HFF-Myc (cell line): ENCODE measurements around the gene PDE4D.

ENCODE experiments used
- DNase-seq: peaks from one replicate; pipeline ENCODE4 v3.0.0-alpha.2; 2011; ENCODE audit warnings: low read depth; ENCODE audit errors: extremely low read depth
- H3K4me3 ChIP-seq: replicated peaks from 2 replicates; pipeline ENCODE4 v1.5.1; 2011; ENCODE audit warnings: low read depth, mild to moderate bottlenecking, control low read depth, low read length
- TF ChIP-seq, protein P1 (sequence below): IDR thresholded peaks from 2 replicates; pipeline ENCODE4 v1.5.1; 2012; ENCODE audit warnings: mild to moderate bottlenecking, low read depth, low read length, control low read depth; ENCODE audit errors: missing control alignments

PDE4D gene

DNA sequence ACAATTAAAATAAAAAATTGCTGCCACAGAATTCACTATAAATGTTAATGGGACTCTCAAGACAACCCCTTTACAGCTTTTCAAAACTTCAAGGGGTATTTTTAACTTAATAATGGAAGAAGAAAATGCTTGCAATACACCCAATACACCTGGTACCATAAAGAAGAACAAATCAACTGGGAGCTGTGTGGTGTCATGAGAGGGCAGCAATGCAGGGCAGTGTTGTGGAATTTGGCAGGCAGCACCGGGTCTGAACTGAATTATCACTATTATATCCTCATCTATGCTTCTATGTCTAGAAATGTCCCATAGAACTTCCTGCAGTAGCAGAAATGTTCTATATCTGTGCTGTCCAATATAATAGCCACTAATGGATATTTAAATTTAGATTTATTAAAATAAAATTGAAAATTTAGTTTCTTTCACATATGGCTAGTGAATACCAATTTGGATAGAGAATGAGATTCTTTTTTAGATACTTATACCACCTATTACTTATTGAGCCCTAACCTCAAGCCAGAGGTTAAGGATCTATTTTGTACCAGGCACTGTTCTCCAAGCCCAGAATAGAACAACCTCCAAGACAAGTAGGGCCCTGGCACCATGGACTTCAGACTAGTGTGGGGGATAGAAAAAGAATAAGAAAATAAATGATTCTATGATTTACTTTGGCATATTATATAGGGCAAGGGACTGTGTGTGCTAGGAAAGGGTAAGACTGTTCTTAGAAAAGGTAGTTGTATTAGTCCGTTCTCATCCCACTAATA is 265.3 kb downstream of the PDE4D start:
- DNase-seq, result no peak
- H3K4me3 ChIP-seq, result no peak overlapping the region
- TF ChIP-seq, protein P1, sequence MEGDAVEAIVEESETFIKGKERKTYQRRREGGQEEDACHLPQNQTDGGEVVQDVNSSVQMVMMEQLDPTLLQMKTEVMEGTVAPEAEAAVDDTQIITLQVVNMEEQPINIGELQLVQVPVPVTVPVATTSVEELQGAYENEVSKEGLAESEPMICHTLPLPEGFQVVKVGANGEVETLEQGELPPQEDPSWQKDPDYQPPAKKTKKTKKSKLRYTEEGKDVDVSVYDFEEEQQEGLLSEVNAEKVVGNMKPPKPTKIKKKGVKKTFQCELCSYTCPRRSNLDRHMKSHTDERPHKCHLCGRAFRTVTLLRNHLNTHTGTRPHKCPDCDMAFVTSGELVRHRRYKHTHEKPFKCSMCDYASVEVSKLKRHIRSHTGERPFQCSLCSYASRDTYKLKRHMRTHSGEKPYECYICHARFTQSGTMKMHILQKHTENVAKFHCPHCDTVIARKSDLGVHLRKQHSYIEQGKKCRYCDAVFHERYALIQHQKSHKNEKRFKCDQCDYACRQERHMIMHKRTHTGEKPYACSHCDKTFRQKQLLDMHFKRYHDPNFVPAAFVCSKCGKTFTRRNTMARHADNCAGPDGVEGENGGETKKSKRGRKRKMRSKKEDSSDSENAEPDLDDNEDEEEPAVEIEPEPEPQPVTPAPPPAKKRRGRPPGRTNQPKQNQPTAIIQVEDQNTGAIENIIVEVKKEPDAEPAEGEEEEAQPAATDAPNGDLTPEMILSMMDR, result no peak

DNA sequence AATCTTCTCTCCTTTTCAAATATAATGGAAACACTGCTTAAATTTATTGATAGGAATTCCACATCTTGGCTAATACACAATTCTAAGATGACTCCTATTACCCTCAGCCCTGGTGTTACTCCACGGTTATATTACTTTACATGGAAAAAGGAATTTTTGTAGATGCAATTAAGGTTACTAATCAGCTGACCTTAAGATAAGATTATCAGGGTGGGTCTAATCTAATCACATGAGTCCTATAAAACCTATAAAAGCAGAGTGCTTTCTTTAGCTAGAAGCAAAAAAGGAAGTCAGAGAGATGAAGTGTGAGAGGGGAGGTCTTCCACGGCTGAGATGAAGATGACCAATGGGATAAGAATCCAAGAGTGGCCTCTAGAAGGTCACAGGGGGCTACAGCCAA is 268.6 kb downstream of the PDE4D start:
- TF ChIP-seq, protein P1, result no peak
- no peak for DNase-seq
- no peak overlapping the region for H3K4me3 ChIP-seq

DNA sequence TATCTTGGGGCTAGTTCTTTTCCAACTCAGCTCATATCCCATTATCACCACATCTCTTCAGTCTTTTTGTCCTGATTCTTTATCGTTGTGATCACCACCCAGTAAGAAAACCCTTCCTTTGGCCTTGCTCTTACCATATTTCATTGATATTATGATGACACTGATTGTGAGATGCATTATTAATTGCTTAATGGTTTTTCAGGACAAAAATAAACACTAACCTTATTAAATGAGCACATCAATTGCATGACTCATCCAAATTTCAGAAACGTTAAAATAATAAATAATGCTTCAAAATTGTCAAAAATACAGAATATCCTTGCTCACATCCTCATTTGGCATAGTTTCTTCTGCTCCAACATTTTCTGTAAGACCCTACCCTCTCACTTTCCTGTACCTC is 270.7 kb downstream of the PDE4D start:
- DNase-seq, result no peak
- TF ChIP-seq, protein P1, result no peak
- no peak overlapping the region for H3K4me3 ChIP-seq

DNA sequence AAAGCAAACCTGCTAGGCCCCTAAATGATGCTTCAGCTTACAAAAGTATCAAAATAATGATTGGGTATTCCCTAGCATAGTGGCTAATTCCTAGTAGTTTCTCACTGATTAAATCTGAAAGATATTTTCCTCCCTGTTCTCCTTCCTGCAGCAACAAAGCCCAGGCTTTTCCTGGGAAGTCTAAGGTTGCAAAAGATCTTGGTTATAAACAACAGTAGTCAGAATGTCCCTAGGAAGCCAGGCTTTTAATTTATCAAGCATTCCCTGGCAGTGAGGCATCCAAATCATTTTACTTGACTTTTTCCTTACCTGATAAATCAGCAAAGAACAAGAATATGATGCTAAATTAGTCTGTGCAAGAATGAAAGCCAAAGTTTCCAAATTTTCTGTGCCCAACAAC is 272.0 kb downstream of the PDE4D start:
- TF ChIP-seq, protein P1, result no peak
- no peak overlapping the region for H3K4me3 ChIP-seq
- DNase-seq, result no peak

DNA sequence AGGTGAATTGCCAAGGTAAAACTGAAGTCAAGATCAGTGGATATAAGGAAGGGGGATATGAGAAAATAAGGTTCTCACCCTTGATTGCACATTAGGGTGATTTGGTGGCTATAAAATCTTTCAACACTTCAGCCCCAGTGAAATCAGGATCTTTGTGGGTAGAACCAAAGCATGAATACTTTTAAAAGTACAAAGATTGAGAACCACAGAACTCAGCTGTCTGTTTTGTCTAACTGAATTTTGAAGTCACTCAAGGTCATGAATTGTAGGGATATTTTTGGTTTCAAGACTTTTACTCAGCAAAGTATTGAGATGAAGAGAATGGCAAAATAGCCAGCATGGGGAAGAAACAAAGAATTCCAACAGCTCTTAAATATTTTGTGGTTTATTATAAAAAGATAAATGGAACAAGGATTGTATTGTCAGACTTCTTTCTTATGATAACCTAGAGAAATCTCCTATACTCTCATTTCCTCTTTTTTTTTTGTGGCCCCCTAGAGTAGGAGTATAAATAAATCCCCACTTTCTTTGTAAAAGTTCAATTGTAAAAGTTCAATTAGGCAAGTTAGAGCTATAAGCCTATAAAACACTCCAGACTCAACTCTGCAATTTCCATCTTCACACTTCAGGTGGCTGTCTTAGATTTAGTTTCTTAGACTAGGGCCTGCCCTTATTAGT is 272.9 kb downstream of the PDE4D start:
- no peak for DNase-seq

DNA sequence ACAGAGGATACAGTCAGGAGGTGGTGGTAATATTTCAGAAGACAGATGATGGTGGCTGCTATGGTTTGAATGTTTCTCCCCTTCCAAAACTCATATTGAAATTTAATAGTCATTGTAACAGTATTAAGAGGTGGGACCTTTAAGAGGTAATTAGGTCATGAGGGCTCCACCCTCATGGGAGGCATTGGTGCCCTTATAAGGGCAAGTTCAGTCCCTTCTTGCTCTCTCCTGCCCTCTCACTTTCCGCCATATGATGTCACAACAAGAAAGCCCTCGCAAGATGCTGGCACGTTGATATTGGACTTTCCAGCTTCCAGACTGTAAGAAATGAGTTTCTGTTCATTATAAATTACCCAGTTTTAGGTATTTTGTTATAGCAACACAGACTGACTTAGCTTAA is 274.9 kb downstream of the PDE4D start:
- no peak overlapping the region for H3K4me3 ChIP-seq
- TF ChIP-seq, protein P1, result no peak
- DNase-seq, result no peak

More for the DNA sequence above, 272.9 kb downstream of the PDE4D start:
- no peak overlapping the region for H3K4me3 ChIP-seq
- TF ChIP-seq, protein P1, result no peak
